Stimulated activated naive CD4-positive, alpha-beta T cell (primary cell): ENCODE results near the gene HSFX3.
"Not testable (repeated sequence)": the region's sequence is repeated elsewhere in the genome, so short reads cannot be mapped to it uniquely, and the experiment has no call there.

Source experiments
- DNase-seq, 6 experiments: peaks; one replicate each; lab custom pipeline; 2025; lab: John Stamatoyannopoulos, UW

The HSFX3 gene

DNA sequence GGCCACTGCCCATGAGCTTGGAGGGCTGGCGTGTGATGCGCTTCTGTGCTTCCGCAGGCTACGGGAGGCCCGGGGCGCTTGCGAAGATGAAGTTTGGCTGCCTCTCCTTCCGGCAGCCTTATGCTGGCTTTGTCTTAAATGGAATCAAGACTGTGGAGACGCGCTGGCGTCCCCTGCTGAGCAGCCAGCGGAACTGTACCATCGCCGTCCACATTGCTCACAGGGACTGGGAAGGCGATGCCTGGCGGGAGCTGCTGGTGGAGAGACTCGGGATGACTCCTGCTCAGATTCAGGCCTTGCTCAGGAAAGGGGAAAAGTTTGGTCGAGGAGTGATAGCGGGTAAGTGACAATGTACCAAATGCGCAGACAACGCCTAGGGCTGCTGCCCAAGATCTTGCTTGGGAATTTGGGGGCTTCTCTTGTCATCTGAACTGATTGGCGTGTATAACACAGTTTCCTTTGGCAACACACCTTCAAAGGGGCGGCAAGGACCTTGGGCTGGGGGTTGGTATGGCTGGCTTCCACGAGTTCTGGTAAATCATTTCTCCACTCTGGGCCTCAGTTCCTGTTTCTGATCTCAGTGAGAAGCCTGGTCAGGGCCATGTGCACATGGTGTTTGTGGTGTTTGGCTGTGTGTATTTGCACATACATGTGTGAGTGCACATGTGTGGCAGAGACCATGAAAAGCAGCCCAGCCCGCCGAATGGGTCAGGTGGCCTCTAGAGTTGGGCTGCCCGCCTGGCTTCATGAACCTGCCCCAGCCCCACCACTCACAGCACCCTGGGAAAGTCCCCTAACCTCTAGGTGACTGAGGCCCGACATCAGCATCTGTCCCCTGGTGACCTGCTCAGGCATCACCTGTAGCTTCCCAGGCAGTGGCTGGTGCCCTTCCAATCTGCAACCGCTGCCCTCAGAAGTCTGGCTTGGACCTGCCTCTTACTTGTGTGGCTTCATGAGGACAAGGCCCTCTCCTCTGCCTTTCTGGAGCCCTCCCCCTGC, 3.9 kb downstream of the HSFX3 start:
- not testable (repeated sequence) for DNase-seq

DNA sequence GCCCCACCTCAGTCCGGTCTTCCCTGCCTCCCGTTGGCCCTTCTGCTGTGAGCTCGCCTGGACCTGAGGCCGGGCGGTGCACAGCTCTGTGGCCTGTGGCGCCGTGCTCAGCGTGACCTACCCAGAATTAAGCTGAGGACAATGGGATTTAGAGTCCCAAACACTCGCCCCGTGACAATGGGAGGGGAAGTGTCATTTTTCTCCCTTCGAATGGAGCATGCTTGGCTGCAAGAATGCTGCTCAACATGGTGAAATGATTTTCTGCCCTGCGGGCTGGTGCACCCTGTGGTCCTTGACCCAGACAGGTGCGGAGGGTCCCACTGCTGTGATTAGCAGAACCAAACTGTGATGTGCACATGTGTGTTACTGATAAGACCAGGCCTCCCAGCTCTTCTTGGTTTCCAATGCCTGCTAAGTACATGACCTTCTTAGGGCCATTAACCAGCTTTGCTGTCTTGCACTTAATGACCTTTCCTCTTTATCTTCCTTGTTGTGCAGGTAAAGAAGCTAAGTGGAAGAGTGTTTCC, 8.1 kb downstream of the HSFX3 start:
- no peak for DNase-seq

DNA sequence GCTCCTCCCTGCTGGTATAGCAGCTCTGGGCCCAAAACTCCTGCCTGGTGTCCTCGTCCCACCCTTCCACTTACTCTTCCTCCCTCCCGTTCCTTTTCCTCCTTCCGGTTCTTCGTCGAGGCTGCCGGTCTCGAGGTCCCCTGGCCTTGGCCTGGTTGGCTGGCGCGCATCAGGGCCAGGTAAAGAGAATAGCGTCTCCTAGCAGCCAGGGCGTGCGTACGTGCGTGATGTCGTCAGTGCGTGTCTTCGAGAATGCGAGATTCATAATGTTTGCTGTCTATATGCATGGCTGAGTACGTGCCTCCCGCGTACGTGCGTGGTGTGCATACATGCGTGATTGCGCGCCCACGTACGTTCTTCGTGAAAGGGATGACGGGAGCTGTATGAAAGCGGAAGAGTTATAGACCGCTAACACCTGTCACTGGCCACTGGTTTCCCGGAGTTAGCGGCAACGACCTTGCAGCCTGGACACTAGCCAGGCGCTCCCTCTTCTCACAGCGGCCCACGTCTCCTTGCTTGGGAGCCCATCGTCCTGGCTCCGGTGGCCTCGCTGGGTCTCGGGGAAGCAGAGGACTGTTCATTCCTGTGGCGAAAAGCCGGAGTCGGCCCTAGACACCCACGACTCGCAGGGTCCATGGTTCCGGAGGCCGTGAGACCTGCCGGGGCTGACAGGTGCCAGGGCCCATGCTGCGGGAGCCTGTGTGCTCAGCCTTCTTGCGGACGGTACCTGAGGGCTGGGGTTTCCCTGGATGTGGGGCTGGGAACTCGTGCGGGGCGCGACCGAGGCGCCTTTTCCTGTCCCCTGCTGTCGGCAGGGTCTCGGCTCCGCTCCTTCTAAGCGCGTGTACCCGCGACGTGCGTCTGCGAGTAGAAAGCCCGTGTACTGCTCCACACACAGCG, 8.9 kb downstream of the HSFX3 start, which contains the start of gene EOLA1:
Gene EOLA1 (plus strand): TSS at position 392 of the 900 bp plus-strand sequence. CDS start 4,619 bp downstream, outside the sequence.
- DNase-seq = peak; percentile 90 to 96 (median 92)

DNA sequence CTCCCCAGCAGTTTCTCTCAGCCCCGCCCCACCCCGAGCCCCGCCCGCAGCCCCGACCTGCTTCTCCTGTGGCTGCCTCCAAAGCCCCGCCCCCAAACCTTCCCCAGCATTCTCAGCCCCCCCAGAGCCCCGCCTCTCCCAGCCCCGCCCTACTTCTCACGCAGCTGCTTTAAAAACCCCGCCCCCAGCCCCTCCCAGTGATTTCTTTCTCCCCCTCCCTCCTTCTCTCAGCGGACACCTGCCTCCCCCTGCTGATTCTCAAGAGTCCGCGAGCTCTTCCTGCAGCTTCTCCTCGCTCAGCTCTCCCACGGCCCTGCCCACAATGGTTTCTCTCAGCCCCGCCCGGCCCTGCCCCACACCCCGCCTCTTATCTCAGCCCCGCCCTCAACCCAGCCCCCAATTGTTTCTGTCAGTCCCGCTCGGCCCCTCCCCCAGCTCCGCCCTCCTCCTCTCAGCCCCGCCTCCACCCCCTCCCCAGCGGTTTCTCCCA, 9.5 kb downstream of the HSFX3 start:
- DNase-seq = peak; percentile 92 to 96 (median 94)

DNA sequence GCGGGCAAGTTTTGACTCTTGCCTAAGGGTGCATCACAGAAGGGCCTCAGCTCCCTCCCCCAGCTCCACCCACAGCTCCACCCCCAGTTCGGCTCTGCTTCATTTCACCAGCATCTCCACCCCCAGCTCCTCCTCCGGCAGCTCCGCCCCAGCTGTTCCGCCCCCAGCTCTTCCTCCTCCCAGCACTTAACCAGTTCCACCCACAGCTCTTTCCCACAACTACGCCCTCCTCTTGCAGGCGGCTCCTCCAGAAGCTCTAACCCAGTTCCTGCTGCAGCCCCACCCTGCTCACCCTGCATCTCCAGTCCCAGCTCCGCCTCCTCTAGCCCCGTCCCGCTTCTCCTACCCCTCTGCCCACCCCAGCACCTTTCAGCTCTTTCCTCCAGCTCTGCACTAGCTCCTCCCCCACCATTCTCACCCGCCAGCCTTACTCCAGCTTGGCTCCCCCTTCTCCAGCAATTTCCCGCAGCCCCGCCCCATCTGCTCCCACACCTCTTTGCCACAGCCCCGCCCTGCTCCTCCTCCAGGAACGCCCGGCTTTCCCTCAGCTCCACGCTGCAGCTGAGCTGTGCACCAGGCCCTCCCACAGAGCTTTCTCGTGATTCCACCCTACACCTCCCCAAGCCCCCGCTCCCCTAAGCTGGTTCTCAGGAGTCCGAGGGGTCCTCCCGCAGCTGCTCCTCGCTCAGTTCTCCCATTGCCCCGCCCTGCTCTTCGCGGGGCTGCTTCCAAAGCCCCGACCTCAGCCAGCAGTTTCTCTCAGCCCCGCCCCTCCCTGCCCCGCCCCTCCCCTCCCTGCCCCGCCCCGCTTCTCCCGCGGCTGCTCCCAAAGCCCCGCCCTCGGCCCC, 10.2 kb downstream of the HSFX3 start:
- peak; percentile 77 to 90 (median 84) for DNase-seq

DNA sequence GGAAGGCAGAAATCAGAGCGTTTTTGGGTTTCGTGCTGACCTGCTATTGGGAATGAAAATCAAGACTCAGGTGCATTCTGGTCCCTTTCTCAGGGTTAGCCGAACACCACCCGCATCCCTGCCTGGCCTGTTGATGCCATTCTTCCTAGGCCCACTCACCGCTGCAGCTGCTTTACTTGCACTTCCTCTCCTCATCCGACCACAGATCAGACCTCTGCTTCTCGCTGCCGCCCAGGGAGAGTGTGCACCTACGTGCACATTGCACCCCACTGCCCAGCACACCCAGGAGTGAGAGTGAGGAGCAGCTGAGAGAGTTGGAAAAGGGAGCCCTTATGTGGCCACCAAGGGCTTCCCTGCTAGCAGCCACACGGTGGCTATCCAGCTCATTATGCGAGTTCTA, 12.2 kb downstream of the HSFX3 start:
- DNase-seq = not testable (repeated sequence)

DNA sequence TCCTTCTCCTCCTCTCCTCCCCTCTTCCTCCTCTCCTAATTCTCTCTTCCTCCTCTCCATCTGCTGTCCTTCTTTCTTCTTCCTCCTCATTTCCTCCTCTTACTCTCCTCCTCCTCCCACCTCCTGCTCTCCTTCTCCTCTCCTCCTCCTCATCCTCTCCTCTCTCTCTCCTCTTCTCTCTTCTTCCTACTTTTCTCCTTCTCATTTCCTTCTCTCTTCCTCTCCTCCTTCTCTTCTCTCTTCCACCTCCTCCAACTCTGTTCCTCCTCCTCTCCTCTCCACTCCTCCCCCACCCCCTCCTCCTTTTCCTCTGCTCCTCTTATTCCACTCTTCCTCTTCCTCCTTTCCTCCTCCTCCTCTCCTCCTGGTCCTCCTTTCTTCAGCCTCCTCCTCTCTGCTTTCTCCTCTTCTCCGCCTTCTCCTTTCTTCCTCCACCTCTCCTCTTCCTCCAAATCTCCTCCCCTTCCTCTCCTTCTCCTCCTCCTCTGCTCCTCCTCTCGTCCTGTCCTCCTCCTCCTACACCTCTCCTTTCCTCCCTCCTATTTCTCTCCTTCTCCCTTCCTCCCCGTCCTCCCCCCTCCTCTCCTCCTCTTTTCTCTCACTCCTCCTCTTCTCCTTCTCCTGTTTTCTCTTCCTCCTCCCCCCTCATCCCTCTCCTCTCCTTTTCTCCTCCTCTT, 14.7 kb downstream of the HSFX3 start:
- DNase-seq = not testable (repeated sequence)

DNA sequence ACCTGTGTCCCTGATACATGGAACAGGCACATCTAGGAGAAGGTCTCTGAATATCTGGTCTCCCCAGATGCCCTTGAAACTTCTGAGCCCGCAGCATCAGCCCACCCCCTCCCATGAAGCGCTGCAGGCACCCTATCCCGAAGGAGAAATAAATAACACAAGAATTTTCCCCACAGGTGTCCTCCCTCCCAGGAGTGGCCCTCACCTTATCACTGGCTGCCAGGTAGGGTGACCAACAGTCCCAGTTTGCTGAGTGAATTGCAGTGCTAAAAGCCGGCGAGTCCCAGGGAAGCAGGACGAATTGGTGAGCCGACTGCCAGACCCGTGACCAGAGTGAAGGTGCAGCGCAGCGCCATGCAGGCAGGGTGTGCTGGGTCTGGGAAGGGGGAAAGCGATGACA, 15.7 kb downstream of the HSFX3 start:
- DNase-seq = not testable (repeated sequence)

DNA sequence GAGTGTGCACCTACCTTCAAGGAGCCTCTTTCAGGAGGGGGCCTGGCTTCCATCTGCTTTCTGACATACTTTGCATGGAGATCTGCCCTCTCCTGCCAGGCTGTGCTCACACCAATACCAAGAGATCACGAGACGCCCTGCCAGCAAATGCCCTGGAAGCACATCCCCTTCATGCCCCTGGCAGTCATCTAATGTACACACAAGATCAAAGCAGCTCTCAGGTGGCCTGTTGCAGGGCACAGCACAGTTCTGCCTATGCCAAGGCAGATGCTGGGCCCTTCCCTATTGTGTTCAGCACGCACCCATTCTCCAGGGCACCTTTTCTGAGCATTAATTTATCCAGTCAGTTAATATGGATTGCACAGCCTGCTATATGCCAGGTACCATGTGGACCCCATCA, 16.9 kb downstream of the HSFX3 start:
- not testable (repeated sequence) for DNase-seq

DNA sequence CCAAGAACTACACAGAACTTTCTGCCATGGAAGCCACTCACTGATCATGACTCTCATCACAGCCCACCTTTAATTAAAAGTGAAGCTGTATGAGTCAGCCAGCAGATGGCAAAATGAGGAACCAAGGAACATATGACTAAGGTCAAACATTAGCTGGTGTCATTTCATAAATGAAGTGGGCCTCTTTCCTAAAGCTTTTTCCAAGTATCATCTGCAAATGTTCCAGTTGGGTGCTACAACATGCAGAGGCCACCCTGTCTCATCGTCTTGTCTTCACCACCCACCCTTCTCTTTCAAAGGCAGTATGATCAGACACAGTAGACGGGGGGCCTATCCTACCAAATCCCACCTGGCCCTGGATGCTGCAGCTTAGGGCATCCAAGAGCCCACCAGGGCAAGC, 18.1 kb downstream of the HSFX3 start:
- no peak for DNase-seq

DNA sequence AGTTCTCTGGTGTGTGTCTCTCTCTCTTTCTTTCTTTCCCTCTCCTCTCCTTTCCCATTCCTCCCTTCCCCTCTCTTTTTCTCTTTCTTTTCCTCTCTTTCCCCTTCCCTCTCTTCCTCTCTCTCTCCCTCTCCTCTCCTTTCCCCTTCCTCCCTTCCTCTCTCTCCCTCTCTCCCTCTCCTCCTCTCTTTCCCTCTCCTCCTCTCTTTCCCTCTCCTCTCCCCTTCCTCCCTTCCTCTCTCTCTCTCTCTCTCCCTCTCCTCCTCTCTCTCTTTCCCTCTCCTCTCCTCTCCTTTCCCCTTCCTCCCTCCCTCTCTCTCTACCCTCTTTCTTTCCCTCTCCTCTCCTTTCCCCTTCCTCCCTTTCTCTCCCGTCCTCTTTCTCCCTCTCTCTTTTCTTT, 21.3 kb downstream of the HSFX3 start:
- DNase-seq = no peak

DNA sequence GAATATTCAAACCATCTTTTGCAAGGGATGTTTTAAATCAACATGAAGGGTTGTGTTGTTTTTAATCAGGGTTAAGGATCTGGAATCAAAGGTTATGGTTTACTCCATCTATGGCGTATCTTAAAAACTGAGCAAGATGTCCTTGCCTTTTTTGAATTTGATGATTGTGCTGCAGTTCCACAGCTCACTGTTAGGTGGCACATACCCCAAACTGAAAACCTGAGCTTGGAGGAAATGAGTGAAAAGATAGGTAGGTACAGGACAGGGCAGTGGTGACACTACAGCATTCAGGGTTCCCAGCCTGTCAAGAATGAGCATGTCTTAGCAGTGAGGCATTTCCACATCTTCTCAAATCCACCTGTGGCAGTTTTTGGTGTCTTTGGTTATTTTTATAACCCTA, 22.0 kb downstream of the HSFX3 start:
- DNase-seq = peak in 4 of 6 experiments; percentile 5 to 38 (median 16)

DNA sequence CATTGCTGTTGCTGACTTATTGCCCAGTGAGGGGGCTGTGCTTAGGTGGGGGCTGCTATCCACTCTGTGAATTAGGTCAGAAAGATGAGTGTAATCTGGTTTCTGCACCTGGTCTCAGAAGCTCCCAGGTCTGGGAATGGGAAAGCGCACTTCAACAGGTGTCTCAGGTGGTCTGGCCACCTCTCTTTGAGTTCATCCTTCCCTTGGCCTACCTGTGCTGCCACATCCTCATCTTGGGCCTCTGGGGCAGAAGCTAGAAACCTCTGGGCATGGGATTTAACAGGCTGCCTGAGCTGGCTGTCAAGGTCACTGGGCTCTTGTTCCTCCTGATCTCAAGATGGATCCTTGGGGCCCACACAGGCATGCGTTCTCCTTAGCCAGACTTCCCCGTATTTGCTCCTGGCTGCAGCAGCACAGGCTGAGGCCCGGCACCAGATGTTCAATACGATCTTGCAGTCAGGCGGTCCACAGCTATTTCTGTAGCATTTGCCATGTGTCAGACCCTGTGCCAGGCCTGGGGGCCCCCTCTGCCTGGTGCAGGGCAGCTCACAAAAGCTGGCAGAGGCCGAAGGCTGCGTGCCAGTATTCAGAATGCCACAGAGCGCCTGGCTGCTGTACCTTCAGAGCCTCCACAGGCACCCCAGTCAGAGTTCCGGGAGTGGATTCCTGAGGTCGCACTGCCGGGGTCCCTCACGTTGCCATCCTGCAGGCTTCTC, 23.2 kb downstream of the HSFX3 start:
- DNase-seq = not testable (repeated sequence)

DNA sequence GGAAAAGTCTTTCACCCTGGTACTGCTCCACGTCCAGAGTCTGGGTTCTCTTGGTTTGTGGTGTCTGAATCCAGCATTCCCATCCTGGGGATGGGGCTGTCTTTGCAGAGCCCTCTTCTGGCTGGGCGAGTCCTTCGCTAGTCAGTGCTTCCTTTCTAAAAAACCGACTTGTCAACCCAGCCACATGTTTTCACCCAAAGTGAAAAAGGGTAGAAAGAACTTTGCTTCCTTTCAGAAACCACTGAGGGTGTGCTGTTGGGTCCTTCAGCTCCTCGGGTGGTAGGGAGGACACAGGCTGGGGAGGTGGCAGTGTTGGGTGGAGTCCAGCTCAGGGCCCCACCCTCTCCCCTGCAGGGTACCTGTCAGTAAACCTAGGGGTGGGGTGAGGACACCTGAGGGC, 23.8 kb downstream of the HSFX3 start:
- DNase-seq = peak in 4 of 6 experiments; percentile 14 to 39 (median 36)

DNA sequence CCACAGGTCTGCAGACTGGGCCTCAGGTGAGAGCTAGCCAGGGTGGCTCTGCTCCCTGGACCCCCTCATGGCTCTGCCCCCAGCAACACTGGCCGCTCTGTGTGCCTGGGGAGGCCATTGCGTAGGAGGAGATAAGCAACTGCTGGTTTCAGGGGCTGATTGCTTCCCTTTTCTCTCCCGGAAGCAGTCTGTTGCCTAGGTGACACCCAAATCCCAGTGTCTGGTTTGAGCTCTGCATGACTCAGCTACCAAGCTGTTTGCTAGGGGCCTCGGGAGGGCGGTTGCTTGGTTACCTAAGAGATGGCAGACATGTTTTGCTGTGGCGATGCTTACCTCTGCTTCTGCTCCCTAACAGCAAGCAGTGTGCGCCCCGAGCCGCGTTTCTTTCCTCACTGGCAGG, 24.3 kb downstream of the HSFX3 start:
- peak; percentile 40 to 70 (median 63) for DNase-seq

DNA sequence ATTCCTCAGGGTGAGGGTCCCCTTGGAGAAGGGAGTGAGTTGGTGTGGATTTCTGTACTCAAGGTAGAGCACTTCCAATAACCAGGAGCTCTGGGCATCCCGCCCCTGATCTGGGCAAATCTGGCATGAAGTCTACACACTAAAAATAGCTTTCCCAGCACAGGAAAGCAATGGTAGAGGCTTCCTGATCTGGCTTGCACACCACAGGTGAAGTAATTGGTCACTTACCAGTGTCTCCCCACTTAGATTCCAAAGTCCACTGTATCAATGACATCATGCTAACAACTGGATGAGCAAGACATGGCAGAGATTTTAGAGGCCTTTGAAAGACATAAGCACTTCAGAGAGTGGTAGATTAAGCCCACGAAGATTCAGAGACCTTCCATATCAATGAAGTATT, 26.8 kb downstream of the HSFX3 start:
- DNase-seq = no peak

DNA sequence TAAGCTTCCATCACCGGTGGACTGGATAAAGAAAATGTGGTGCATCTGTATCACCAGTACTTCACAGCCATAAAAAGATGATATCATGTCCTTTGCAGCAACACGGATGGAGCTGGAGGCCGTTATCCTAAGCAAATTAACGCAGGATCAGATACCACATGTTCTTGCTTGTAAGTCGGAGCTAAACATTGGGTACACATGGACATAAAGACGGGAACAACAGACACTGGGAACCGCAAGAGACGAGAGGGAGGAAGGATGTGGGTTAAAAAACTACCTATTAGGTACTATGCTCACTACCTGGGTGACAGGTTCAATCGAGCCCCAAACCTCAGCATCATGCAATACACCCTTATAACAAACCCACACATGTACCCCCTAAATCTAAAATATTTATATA, 28.3 kb downstream of the HSFX3 start:
- peak in 4 of 6 experiments; percentile 4 to 39 (median 32) for DNase-seq

DNA sequence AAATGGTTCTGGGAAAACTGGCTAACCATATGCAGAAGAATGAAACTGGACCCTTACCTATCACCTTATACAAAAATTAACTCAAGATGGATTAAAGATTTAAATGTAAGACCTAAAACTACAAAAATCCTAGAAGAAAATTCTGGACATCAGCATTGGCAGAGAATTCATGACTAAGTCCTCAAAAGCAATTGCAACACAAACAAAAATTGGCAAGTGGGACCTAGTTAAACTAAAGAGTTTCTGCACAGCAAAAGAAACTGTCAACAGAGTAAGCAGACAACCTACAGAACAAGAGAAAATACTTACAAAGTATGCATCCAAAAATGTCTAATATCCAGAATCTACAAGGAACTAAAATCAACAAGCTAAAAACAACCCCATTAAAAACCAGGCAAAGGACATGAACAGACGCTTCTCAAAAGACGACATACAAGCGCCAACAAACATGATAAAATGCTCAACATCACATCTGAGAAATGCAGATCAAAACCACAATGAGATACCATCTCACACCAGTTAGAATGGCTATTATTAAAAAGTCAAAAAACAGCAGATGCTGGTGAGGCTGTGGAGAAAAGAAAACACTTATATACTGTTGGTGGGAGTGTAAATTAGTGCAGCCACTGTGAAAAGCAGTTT, 29.0 kb downstream of the HSFX3 start:
- not testable (repeated sequence) for DNase-seq

DNA sequence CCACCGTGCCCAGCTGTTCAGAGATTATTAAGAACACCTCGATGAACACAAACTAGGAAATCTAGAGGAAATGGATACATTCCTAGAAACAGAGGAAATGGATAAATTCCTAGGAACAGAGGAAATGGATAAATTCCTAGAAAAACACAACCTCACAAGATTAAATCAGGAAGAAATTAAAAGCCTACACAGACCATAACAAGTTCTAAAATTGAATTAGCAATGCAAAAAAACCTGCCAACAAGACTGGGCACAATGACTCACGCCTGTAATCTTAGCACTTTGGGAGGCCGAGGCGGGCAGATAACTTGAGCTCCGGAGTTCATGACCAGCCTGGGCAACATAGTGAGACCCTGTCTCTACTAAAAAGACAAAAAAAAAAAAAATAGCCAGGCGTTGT, 31.5 kb downstream of the HSFX3 start:
- DNase-seq = no peak
